Measurements from ENCODE around the gene CEMIP. TPM values are rescaled to one million over a fixed set of nuclear protein-coding genes. Genes with fewer than 3 reads are reported as not detected.

Gene CEMIP
- total and polyA plus RNA-seq, 2 of the 8 experiments (the other 6 are each of a cell fraction or from before 2014, with no cell fraction given) = 0.11 to 0.60 TPM

DNA sequence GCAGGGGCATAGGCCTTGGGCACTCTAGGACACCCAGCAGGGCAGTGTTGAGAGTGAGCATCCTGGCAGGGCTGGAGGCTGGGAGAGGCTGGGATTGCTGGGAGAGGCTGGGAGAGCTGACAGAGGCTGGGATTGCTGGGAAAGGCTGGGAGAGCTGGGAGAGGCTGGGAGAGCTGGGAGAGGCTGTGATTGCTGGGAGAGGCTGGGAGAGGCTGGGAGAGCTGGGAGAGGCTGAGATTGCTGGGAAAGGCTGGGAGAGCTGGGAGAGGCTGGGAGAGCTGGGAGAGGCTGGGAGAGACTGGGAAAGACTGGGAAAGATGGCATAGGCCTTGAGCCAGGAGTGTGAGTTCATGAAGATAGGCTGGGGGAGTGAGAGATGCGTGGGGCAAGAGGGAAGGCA, 132.7 kb downstream of the CEMIP start:
- FAIRE-seq = no peak
- H3K4me2 ChIP-seq (ENCODE audit: insufficient read depth in 1 of 2, low read depth in 2 of 2, low read length in 2 of 2) = no peak overlapping the region
- CTCF ChIA-PET (ENCODE audit: partially characterized antibody) = interaction anchor here (0.6 to 3.1 kb wide), 20 partner anchors 8 to 334 kb away, joined by 3 to 25 read pairs (median 4); partner anchors contain the start of gene CEMIP
- no peak overlapping the region for H4K91ac ChIP-seq (replicated peaks; ENCODE audit: insufficient read length, low read length)
- H4K5ac ChIP-seq (ENCODE audit: insufficient read length, low read depth, low read length) = no peak overlapping the region
- H3K36me3 ChIP-seq (ENCODE audit: control insufficient read depth in 2 of 4, insufficient read depth in 4 of 4, low read length in 3 of 4) = no peaks in the 10 kb centered on the region
- DNase-seq (ENCODE audit: low read depth in 1 of 2, low spot score in 2 of 2) = no peak
- H3K27me3 ChIP-seq (replicated peaks in 1 of 4; ENCODE audit: control insufficient read depth in 3 of 4, extremely low read depth in 1 of 4, insufficient read depth in 3 of 4, low read length in 3 of 4) = peaks cover 0 to 2% (median 0%) of the 10 kb centered on the region in 4 experiments; a peak in 2 of 7 replicates
- no peak overlapping the region for H2BK20ac ChIP-seq (ENCODE audit: low read length)
- H3K14ac ChIP-seq (ENCODE audit: insufficient read length) = no peak overlapping the region
- H2BK12ac ChIP-seq (ENCODE audit: low read depth, low read length) = no peak overlapping the region
- H3K4me1 ChIP-seq (replicated peaks in 1 of 4; ENCODE audit: control insufficient read depth in 3 of 4, insufficient read depth in 4 of 4, low read length in 3 of 4) = peaks cover 0 to 3% (median 3%) of the 10 kb centered on the region in 4 experiments; a peak in 4 of 7 replicates
- no peak overlapping the region for H3K4me3 ChIP-seq (ENCODE audit: extremely low read depth in 1 of 4, insufficient read depth in 2 of 4, low read depth in 3 of 4, low read length in 4 of 4)
- no peak overlapping the region for H2BK15ac ChIP-seq (ENCODE audit: low read length)
- H2BK5ac ChIP-seq (ENCODE audit: low read depth, low read length) = no peak overlapping the region
- POLR2A ChIA-PET (ENCODE audit: partially characterized antibody) = no interaction called here
- H3K79me1 ChIP-seq (ENCODE audit: low read depth, low read length) = no peaks in the 10 kb centered on the region
- no peak overlapping the region for H2AFZ ChIP-seq (ENCODE audit: low read length)
- H4K8ac ChIP-seq (ENCODE audit: extremely low read depth, insufficient read depth, low read length) = peak overlapping the region; percentile 12; the same call in 1 of the 2 replicates
- H3K23ac ChIP-seq (ENCODE audit: insufficient read length) = no peak overlapping the region
- 73% methylated on average over 1 of the region's 1 CpG; no CpG with 5 or more reads in 1 of the 2 experiments for WGBS, 2 experiments (ENCODE audit: extremely low coverage in 1 of 2, insufficient coverage in 1 of 2, insufficient read length in 1 of 2, insufficient replicate concordance in 2 of 2, low coverage in 1 of 2, low lambda C conversion rate in 2 of 2, missing lambda C conversion rate in 1 of 2)
- no peak overlapping the region for H3K27ac ChIP-seq (ENCODE audit: low read depth, low read length)
- no peak overlapping the region for H2AK5ac ChIP-seq (ENCODE audit: low read depth, low read length)
- H3K18ac ChIP-seq (ENCODE audit: extremely low read depth, low read length) = no peak overlapping the region
- no peak overlapping the region for H2BK120ac ChIP-seq (replicated peaks; ENCODE audit: low read depth, low read length)
- no peaks in the 10 kb centered on the region for H3K23me2 ChIP-seq (ENCODE audit: low read depth, low read length)
- H3K79me2 ChIP-seq (ENCODE audit: control insufficient read depth in 1 of 2, insufficient read depth in 2 of 2, low read length in 2 of 2) = no peaks in the 10 kb centered on the region
- no peak overlapping the region for H3K56ac ChIP-seq (replicated peaks; ENCODE audit: insufficient read length, low read depth, low read length)
- no peaks in the 10 kb centered on the region for H3K9me3 ChIP-seq (ENCODE audit: insufficient read depth in 2 of 2, low read depth in 1 of 2, low read length in 1 of 2)
- H3K4ac ChIP-seq (replicated peaks; ENCODE audit: insufficient read length, low read depth, low read length) = no peak overlapping the region
- H4K20me1 ChIP-seq (replicated peaks in 1 of 2; ENCODE audit: control insufficient read depth in 1 of 2, insufficient read depth in 2 of 2, low read length in 2 of 2) = no peaks in the 10 kb centered on the region
- no peak overlapping the region for H3K9ac ChIP-seq (replicated peaks in 1 of 4; ENCODE audit: extremely low read depth in 1 of 4, low read depth in 3 of 4, low read length in 3 of 4)
- TF ChIP-seq SUZ12 (IDR thresholded peaks at IDR 0.05; ENCODE audit: low read length) (no peak), TEAD4 (IDR thresholded peaks at IDR 0.05; ENCODE audit: low read depth, low read length) (no peak), RAD21 (IDR thresholded peaks at IDR 0.05 in 1 of 2, conservative IDR thresholded peaks at IDR 0.05 in 1 of 2; ENCODE audit: low read depth in 2 of 2, low read length in 2 of 2) (no peak), MAFK (IDR thresholded peaks at IDR 0.05; ENCODE audit: low read depth, low read length) (no peak), CHD1 (IDR thresholded peaks at IDR 0.05; ENCODE audit: low read depth, low read length) (no peak), RBBP5 (IDR thresholded peaks at IDR 0.05; ENCODE audit: borderline replicate concordance, low read depth, low read length) (no peak), KDM1A (IDR thresholded peaks at IDR 0.05; ENCODE audit: borderline replicate concordance, low read length) (no peak), CHD2 (IDR thresholded peaks at IDR 0.05; ENCODE audit: low read length) (no peak), KDM5A (IDR thresholded peaks at IDR 0.05; ENCODE audit: low read length) (no peak), HDAC6 (IDR thresholded peaks at IDR 0.05; ENCODE audit: low read depth, low read length) (no peak)
- TF ChIP-seq, protein P1, sequence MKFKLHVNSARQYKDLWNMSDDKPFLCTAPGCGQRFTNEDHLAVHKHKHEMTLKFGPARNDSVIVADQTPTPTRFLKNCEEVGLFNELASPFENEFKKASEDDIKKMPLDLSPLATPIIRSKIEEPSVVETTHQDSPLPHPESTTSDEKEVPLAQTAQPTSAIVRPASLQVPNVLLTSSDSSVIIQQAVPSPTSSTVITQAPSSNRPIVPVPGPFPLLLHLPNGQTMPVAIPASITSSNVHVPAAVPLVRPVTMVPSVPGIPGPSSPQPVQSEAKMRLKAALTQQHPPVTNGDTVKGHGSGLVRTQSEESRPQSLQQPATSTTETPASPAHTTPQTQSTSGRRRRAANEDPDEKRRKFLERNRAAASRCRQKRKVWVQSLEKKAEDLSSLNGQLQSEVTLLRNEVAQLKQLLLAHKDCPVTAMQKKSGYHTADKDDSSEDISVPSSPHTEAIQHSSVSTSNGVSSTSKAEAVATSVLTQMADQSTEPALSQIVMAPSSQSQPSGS (IDR thresholded peaks at IDR 0.05; ENCODE audit: low read length) = no peak
- TF ChIP-seq, protein P2, sequence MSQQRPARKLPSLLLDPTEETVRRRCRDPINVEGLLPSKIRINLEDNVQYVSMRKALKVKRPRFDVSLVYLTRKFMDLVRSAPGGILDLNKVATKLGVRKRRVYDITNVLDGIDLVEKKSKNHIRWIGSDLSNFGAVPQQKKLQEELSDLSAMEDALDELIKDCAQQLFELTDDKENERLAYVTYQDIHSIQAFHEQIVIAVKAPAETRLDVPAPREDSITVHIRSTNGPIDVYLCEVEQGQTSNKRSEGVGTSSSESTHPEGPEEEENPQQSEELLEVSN (IDR thresholded peaks at IDR 0.05) = no peak
